SU-DHL-6 (cell line): ENCODE measurements around the gene STOML1.
A peak's percentile ranks its signal among the peaks of the same experiment; 100 is the strongest.
"Not testable (repeated sequence)": the region's sequence is repeated elsewhere in the genome, so short reads cannot be mapped to it uniquely, and the experiment has no call there.

Source experiments
- H2AFZ ChIP-seq: fragments of 200-600 bp; sonication (generic); 2 replicates; pipeline ENCODE4 v1.6.1; 2014; ENCODE audit warnings: low read depth, mild to moderate bottlenecking, moderate library complexity, mixed read lengths, antibody characterized with exemption, low read length; ENCODE audit not compliant: severe bottlenecking
- H3F3A ChIP-seq: fragments of 200-600 bp; shearing (Covaris generic); 2 replicates; pipeline ENCODE4 v1.6.0; 2016; ENCODE audit warnings: antibody characterized with exemption, mild to moderate bottlenecking; ENCODE audit not compliant: insufficient read depth
- H3K27ac ChIP-seq: fragments of 200-600 bp; sonication (generic); 2 replicates; pipeline ENCODE4 v1.5.1; 2016; ENCODE audit warnings: low read depth, mild to moderate bottlenecking, low read length, moderate library complexity, mixed read lengths
- H3K27me3 ChIP-seq: fragments of 200-600 bp; sonication (generic), shearing (Covaris generic); 2 replicates; pipeline ENCODE4 v1.6.0; 2014; ENCODE audit warnings: mild to moderate bottlenecking, low read length
- H3K36me3 ChIP-seq: fragments of 200-600 bp; sonication (generic); 2 replicates; pipeline ENCODE4 v1.6.1; 2014; ENCODE audit warnings: mild to moderate bottlenecking, low read length, mixed read lengths
- H3K4me2 ChIP-seq: fragments of 300-600, 200-600 bp; shearing (Covaris generic), sonication (generic); 2 replicates; pipeline ENCODE4 v1.6.0; 2014; ENCODE audit warnings: low read length, low read depth, mild to moderate bottlenecking; ENCODE audit not compliant: poor library complexity, severe bottlenecking
- H3K4me3 ChIP-seq: fragments of 200-600 bp; sonication (generic); 2 replicates; pipeline ENCODE4 v1.5.1; 2014; ENCODE audit warnings: antibody characterized with exemption, low read length, mild to moderate bottlenecking, mixed read lengths; ENCODE audit not compliant: insufficient read depth, poor library complexity, severe bottlenecking
- H3K79me2 ChIP-seq: fragments of 200-600 bp; sonication (generic); 2 replicates; pipeline ENCODE4 v1.6.1; 2014; ENCODE audit warnings: mild to moderate bottlenecking, low read length, moderate library complexity; ENCODE audit not compliant: insufficient read depth
- H3K9ac ChIP-seq: fragments of 200-600 bp; sonication (generic); 2 replicates; pipeline ENCODE4 v1.7.0; 2014; ENCODE audit warnings: mild to moderate bottlenecking, low read length
- H3K9me2 ChIP-seq: fragments of 200-600 bp; sonication (generic); replicated peaks from 2 replicates; pipeline ENCODE4 v1.6.1; 2014; ENCODE audit warnings: low read length; ENCODE audit not compliant: insufficient read depth
- H3K9me3 ChIP-seq: fragments of 200-600 bp; sonication (generic); 2 replicates; pipeline ENCODE4 v1.6.1; 2014; ENCODE audit warnings: low read length, mixed read lengths; ENCODE audit not compliant: insufficient read depth
- H4K20me1 ChIP-seq: fragments of 200-600 bp; sonication (generic); 2 replicates; pipeline ENCODE4 v1.6.1; 2014; ENCODE audit warnings: low read depth, mild to moderate bottlenecking, antibody characterized with exemption, low read length, moderate library complexity, mixed read lengths
- CTCF ChIP-seq: fragments of 200-600 bp; sonication (generic); IDR thresholded peaks from one replicate; pipeline ENCODE4 v1.5.1; 2017; ENCODE audit warnings: antibody characterized with exemption, mild to moderate bottlenecking, low read length, moderate library complexity; ENCODE audit not compliant: insufficient read depth, poor library complexity, severe bottlenecking
- EZH2phosphoT487 ChIP-seq: fragments of 200-600 bp; sonication (generic), shearing (Covaris generic); conservative IDR thresholded peaks from 2 replicates; pipeline ENCODE4 v1.6.1; 2018; ENCODE audit warnings: mild to moderate bottlenecking, antibody characterized with exemption, low read length, moderate library complexity, mixed read lengths

The STOML1 gene

GRCh38 chr15:73978896-73979295 is 13.2 kb downstream of the STOML1 start:
- H3K36me3 ChIP-seq = no peaks in the 10 kb centered on the region
- H3K9me3 ChIP-seq = no peaks in the 10 kb centered on the region
- no peak overlapping the region for H3K9ac ChIP-seq
- TF ChIP-seq CTCF = no peak
- TF ChIP-seq EZH2phosphoT487 = no peak
- no peaks in the 10 kb centered on the region for H4K20me1 ChIP-seq
- H3K9me2 ChIP-seq = no peaks in the 10 kb centered on the region
- no peak overlapping the region for H3K27ac ChIP-seq
- H3K4me3 ChIP-seq = no peak overlapping the region
- H3K4me2 ChIP-seq = no peak overlapping the region
- no peaks in the 10 kb centered on the region for H3F3A ChIP-seq
- H3K27me3 ChIP-seq = no peaks in the 10 kb centered on the region
- no peaks in the 10 kb centered on the region for H3K79me2 ChIP-seq
- H2AFZ ChIP-seq = no peak overlapping the region

GRCh38 chr15:73975440-73976125 is 16.5 kb downstream of the STOML1 start:
- not testable (repeated sequence) for H3K4me2 ChIP-seq, H4K20me1 ChIP-seq, H3K36me3 ChIP-seq, H3K9me3 ChIP-seq, H3K27ac ChIP-seq, H2AFZ ChIP-seq, H3K4me3 ChIP-seq, H3K9me2 ChIP-seq, H3K9ac ChIP-seq, H3K79me2 ChIP-seq, H3F3A ChIP-seq, H3K27me3 ChIP-seq

- not testable (repeated sequence) for H4K20me1 ChIP-seq, H3K36me3 ChIP-seq, H3K9ac ChIP-seq, H3K9me3 ChIP-seq, H3K4me2 ChIP-seq, H3K9me2 ChIP-seq, H3F3A ChIP-seq, H2AFZ ChIP-seq, H3K79me2 ChIP-seq, H3K27ac ChIP-seq, H3K27me3 ChIP-seq, H3K4me3 ChIP-seq
Measured at GRCh38 chr15:73973683-73974200, 18.4 kb downstream of the STOML1 start.

GRCh38 chr15:73972984-73973682 is 19.0 kb downstream of the STOML1 start:
- Histone ChIP-seq H3K9ac (no peak overlapping the region), H3K27me3 (no peaks in the 10 kb centered on the region), H2AFZ (no peak overlapping the region)

More at GRCh38 chr15:73972984-73973682, 19.0 kb downstream of the STOML1 start:
- TF ChIP-seq CTCF (peak; percentile 89), EZH2phosphoT487 (no peak)
- Histone ChIP-seq H3K4me2 (peak overlapping the region; percentile 14), H3F3A (no peaks in the 10 kb centered on the region), H3K36me3 (no peaks in the 10 kb centered on the region), H3K27ac (no peak overlapping the region), H4K20me1 (no peaks in the 10 kb centered on the region), H3K4me3 (no peak overlapping the region), H3K79me2 (no peaks in the 10 kb centered on the region), H3K9me3 (no peaks in the 10 kb centered on the region), H3K9me2 (no peaks in the 10 kb centered on the region)
